AG04450 (cell line): ENCODE measurements around the gene EFNA5. TPM values are rescaled to one million over a fixed set of nuclear protein-coding genes. Genes with fewer than 3 reads are reported as not detected.

Source experiments
- CTCF ChIA-PET: fragments of 300-600, 350-600 bp; formaldehyde crosslinking; extraction: SDS; loops from one replicate; lab custom pipeline; 2022; ENCODE audit warnings: antibody characterized with exemption, inconsistent platforms; lab: Charles Lee
- POLR2A ChIA-PET: fragments of 350-600 bp; formaldehyde crosslinking; extraction: SDS; loops from one replicate; lab custom pipeline; 2021; ENCODE audit warnings: antibody characterized with exemption, inconsistent platforms; lab: Yijun Ruan, JAX
- DNase-seq: peaks from one replicate; pipeline ENCODE4 v3.0.0-alpha.2; 2011; ENCODE audit warnings: low read depth, low spot score
- H3K27ac ChIP-seq: one replicate; pipeline ENCODE4 v1.5.1; 2012; ENCODE audit warnings: low read depth, low read length, control low read depth
- H3K27me3 ChIP-seq: one replicate; pipeline ENCODE4 v1.6.0; 2012; ENCODE audit warnings: low read length; ENCODE audit not compliant: control insufficient read depth, insufficient read depth
- H3K4me3 ChIP-seq: 2 replicates; pipeline ENCODE4 v1.5.1; 2011; ENCODE audit warnings: mild to moderate bottlenecking, low read depth, low read length, control low read depth
- H3K9me3 ChIP-seq: 2 replicates; pipeline ENCODE4 v1.5.1; 2012; ENCODE audit warnings: low read length; ENCODE audit not compliant: control insufficient read depth, insufficient read depth
- polyA plus RNA-seq: library from polyadenylated mRNA; depleted of rRNA; stranded (reverse); fragments of >200 nt; gene quantifications from 2 replicates; pipeline ENCODE4 v1.2.3, GENCODE V29; 2011
- TF ChIP-seq, protein P1 (sequence below): IDR thresholded peaks from 2 replicates; pipeline ENCODE4 v1.5.1; 2011; ENCODE audit warnings: low read depth, low read length, control low read depth, inconsistent platforms

The EFNA5 gene
- polyA plus RNA-seq, 1 experiment, result 3.0 TPM

- H3K27ac ChIP-seq, result no peak overlapping the region
- H3K27me3 ChIP-seq, result no peaks in the 10 kb centered on the region
- ChIA-PET CTCF (interaction anchor here (1.1 kb wide), 1 partner anchor 17 kb away, joined by 4 read pairs; no protein-coding TSS in a partner anchor), POLR2A (no interaction called here)
- no peak for DNase-seq
- TF ChIP-seq, protein P1, sequence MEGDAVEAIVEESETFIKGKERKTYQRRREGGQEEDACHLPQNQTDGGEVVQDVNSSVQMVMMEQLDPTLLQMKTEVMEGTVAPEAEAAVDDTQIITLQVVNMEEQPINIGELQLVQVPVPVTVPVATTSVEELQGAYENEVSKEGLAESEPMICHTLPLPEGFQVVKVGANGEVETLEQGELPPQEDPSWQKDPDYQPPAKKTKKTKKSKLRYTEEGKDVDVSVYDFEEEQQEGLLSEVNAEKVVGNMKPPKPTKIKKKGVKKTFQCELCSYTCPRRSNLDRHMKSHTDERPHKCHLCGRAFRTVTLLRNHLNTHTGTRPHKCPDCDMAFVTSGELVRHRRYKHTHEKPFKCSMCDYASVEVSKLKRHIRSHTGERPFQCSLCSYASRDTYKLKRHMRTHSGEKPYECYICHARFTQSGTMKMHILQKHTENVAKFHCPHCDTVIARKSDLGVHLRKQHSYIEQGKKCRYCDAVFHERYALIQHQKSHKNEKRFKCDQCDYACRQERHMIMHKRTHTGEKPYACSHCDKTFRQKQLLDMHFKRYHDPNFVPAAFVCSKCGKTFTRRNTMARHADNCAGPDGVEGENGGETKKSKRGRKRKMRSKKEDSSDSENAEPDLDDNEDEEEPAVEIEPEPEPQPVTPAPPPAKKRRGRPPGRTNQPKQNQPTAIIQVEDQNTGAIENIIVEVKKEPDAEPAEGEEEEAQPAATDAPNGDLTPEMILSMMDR, result no peak
- H3K4me3 ChIP-seq, result no peak overlapping the region
- no peaks in the 10 kb centered on the region for H3K9me3 ChIP-seq
Observed at GRCh38 chr5:107589520-107590193, 81.1 kb downstream of the EFNA5 start.

DNA sequence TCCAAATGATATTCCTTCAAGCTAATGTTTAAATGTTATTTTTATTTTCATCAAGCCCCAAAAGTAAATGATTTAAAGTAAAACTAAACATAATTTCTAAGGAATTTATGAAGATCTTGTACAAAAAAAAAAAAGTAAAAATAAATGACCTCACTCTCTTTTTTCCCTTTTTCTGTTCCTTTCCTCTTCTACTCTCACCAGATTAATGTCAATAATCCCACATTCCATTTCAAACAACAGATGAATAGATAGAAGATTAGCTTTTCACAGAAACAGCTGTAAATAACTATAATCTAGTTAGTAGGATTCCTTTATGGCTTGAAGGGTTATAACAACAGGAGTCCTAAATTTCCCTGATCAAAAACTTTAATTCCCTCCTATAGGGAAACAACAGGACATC is 88.1 kb downstream of the EFNA5 start:
- DNase-seq, result no peak
- no peak overlapping the region for H3K4me3 ChIP-seq
- H3K27me3 ChIP-seq, result no peaks in the 10 kb centered on the region
- ChIA-PET POLR2A (no interaction called here), CTCF (interaction anchor here (4.1 kb wide), 1 partner anchor 12 kb away, joined by 33 read pairs; no protein-coding TSS in a partner anchor)
- TF ChIP-seq, protein P1, result no peak
- no peaks in the 10 kb centered on the region for H3K9me3 ChIP-seq
- H3K27ac ChIP-seq, result no peak overlapping the region

DNA sequence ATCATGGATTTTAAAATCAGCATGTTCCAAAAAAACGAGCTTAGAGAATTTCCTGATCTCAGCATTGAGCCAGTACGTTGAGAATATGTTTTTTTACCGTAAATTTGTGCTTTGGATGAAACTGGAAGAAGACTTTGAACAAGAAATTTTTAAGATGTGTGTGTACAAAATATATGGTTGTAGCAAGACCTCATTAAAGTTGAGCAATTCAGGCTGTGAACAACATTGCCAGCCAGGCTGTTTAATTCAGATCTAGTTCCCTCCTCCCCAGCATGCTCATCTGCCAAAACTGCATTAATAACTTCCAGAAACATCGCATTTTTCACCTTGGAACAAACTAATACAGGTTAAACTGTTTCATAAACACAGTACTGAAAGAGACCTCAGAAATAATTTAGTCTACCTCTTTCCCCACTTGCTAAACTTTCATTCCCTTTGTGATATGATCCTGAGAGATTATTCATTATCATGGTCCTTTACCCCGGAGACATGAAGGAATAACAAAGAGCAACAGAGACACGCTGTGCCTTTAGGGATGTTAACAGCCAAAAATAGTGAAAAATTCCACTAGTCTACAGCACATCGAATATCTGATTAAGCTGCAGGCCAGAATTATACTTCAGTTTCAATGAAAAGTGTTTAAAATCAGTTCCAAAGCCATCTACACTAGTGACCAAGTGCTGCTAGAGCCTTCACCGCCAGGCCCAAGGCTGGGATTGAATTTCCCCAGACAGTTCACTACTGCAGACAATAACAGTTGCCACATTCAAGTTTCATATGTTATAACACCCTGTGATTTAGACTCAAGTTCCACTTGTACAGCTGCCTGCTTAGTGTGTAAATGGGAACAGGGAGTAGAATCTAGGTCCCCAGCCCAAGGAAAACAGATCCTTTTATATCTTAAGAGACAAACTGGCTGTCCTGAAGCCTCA is 89.6 kb downstream of the EFNA5 start:
- Histone ChIP-seq H3K9me3 (no peaks in the 10 kb centered on the region), H3K27ac (no peak overlapping the region), H3K27me3 (no peaks in the 10 kb centered on the region), H3K4me3 (no peak overlapping the region)
- TF ChIP-seq, protein P1, result no peak
- CTCF ChIA-PET, result interaction anchor here (1.1 to 4.1 kb wide), 2 partner anchors 10 to 222 kb away, joined by 3 to 33 read pairs; no protein-coding TSS in a partner anchor
- DNase-seq, result no peak
- POLR2A ChIA-PET, result no interaction called here

- H3K4me3 ChIP-seq, result no peak overlapping the region
- no peaks in the 10 kb centered on the region for H3K27me3 ChIP-seq
- CTCF ChIA-PET, result no interaction called here
- no peaks in the 10 kb centered on the region for H3K9me3 ChIP-seq
- H3K27ac ChIP-seq, result no peak overlapping the region
- TF ChIP-seq, protein P1, result no peak
- POLR2A ChIA-PET, result no interaction called here
- no peak for DNase-seq
Observed at GRCh38 chr5:107578051-107578635, 92.6 kb downstream of the EFNA5 start.
